SK-N-SH treated with all-trans-retinoic acid at 6 μM for 48 hours (cell line): ENCODE measurements around the gene VEPH1.

ENCODE experiments used
- CREB5 ChIP-seq: fragments of 250-450 bp; sonication (Bioruptor Pico); IDR thresholded peaks from 2 replicates; pipeline ENCODE4 v1.5.1; 2020; ENCODE audit warnings: low read depth, mild to moderate bottlenecking, moderate library complexity
- POU6F1 ChIP-seq: fragments of 250-450 bp; sonication (Bioruptor Pico); IDR thresholded peaks from 2 replicates; pipeline ENCODE4 v1.8.0; 2021; ENCODE audit warnings: low read depth, mild to moderate bottlenecking, moderate library complexity, borderline replicate concordance
- ZFP30 ChIP-seq: fragments of 450-650 bp; formaldehyde crosslinking; IDR thresholded peaks from 2 replicates; pipeline ENCODE4 v1.5.0; 2022; ENCODE audit warnings: mild to moderate bottlenecking, moderate library complexity
- ZNF70 ChIP-seq: fragments of 450-650 bp; formaldehyde crosslinking; IDR thresholded peaks from 2 replicates; pipeline ENCODE4 v1.5.0; 2020; ENCODE audit warnings: mild to moderate bottlenecking, moderate library complexity
- TF ChIP-seq, protein P1 (sequence below): fragments of 250-450 bp; sonication (Bioruptor Pico); IDR thresholded peaks from 2 replicates; pipeline ENCODE4 v1.8.0; 2020; ENCODE audit warnings: mild to moderate bottlenecking, moderate library complexity, borderline replicate concordance

GRCh38 chr3:157318639-157319288, 184.5 kb downstream of the VEPH1 start:
- no peak for TF ChIP-seq ZNF70 (CRISPR knock-in tag)
- TF ChIP-seq ZFP30 (CRISPR knock-in tag), result no peak
- TF ChIP-seq POU6F1 (CRISPR knock-in tag), result no peak
- no peak for TF ChIP-seq CREB5 (CRISPR knock-in tag)
- TF ChIP-seq, protein P1, sequence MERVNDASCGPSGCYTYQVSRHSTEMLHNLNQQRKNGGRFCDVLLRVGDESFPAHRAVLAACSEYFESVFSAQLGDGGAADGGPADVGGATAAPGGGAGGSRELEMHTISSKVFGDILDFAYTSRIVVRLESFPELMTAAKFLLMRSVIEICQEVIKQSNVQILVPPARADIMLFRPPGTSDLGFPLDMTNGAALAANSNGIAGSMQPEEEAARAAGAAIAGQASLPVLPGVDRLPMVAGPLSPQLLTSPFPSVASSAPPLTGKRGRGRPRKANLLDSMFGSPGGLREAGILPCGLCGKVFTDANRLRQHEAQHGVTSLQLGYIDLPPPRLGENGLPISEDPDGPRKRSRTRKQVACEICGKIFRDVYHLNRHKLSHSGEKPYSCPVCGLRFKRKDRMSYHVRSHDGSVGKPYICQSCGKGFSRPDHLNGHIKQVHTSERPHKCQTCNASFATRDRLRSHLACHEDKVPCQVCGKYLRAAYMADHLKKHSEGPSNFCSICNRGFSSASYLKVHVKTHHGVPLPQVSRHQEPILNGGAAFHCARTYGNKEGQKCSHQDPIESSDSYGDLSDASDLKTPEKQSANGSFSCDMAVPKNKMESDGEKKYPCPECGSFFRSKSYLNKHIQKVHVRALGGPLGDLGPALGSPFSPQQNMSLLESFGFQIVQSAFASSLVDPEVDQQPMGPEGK (CRISPR knock-in tag), result no peak
